Measurements from ENCODE around the gene TUBAL3. TPM values are rescaled to one million over a fixed set of nuclear protein-coding genes. Genes with fewer than 3 reads are reported as not detected.

TUBAL3 gene
- total and polyA plus RNA-seq, 4 donors: 0.75 TPM; not detected in 3

GRCh38 chr10:5364890-5365338 is 39.7 kb downstream of the TUBAL3 start, which contains the start of gene UCN3:
Gene UCN3, plus strand, starts transcription at chr10:5364966. Its CDS starts 8,755 bp downstream, at chr10:5373721.
- H3K27me3 ChIP-seq (ENCODE audit: control insufficient read depth in 4 of 4, insufficient read depth in 4 of 4, low read length in 3 of 4): peaks cover 0 to 4% (median 1%) of the 10 kb centered on the region in 4 donors
- 58% methylated on average over 21 of the region's 21 CpGs for WGBS
- H3K4me3 ChIP-seq (ENCODE audit: low read depth in 1 of 3, low read length in 3 of 3): no peak within 1 kb of the TSS
- no peaks in the 10 kb centered on the region for H3K36me3 ChIP-seq (ENCODE audit: control insufficient read depth in 4 of 4, insufficient read depth in 3 of 4, low read depth in 1 of 4, low read length in 3 of 4)
- TF ChIP-seq FOXA1 (IDR thresholded peaks at IDR 0.05) (no peak), EGR1 (IDR thresholded peaks at IDR 0.05; ENCODE audit: low read depth in 2 of 2) (no peak), HNF4A (conservative IDR thresholded peaks at IDR 0.05) (no peak), RAD21 (IDR thresholded peaks at IDR 0.05) (no peak)
- TF ChIP-seq, protein P1, sequence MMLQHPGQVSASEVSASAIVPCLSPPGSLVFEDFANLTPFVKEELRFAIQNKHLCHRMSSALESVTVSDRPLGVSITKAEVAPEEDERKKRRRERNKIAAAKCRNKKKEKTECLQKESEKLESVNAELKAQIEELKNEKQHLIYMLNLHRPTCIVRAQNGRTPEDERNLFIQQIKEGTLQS (IDR thresholded peaks at IDR 0.05): no peak
- no peak within 1 kb of the TSS for H3K27ac ChIP-seq (ENCODE audit: low read depth in 1 of 2, low read length in 2 of 2)
- no peaks in the 10 kb centered on the region for H3K9me3 ChIP-seq (ENCODE audit: control insufficient read depth in 4 of 4, low read length in 3 of 4)
- no peaks in the 10 kb centered on the region for H3K4me1 ChIP-seq (ENCODE audit: control insufficient read depth in 4 of 4, insufficient read depth in 4 of 4, low read length in 3 of 4)
- no peak for DNase-seq (ENCODE audit: low spot score)
- no peak within 1 kb of the TSS for H3K9ac ChIP-seq (ENCODE audit: low read depth in 1 of 2, low read length in 2 of 2)

DNA sequence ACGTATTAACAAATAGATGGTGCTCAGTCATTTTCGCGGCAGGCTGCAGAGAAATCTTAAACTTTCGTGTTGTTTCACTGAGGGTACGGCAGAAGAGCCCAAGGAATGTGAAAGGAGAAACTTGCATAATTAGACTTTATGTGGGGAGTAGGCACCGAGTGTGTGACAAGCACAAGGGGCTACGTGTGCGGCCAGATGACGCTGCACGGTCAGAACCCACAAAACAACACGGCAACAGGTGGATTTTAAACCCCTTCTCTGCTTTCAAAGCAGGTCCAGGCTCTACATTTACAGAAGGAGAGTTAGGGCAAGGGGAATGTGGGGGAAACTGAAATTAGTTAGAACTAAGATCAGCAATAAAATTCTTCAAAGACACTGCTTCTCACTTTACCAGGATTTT is 40.3 kb downstream of the TUBAL3 start:
- Histone ChIP-seq H3K4me3 (ENCODE audit: low read depth in 1 of 3, low read length in 3 of 3) (no peak overlapping the region), H3K36me3 (ENCODE audit: control insufficient read depth in 4 of 4, insufficient read depth in 3 of 4, low read depth in 1 of 4, low read length in 3 of 4) (no peaks in the 10 kb centered on the region), H3K9ac (ENCODE audit: low read depth in 1 of 2, low read length in 2 of 2) (no peak overlapping the region), H3K27ac (ENCODE audit: low read depth in 1 of 2, low read length in 2 of 2) (no peak overlapping the region), H3K9me3 (ENCODE audit: control insufficient read depth in 4 of 4, low read length in 3 of 4) (no peaks in the 10 kb centered on the region), H3K27me3 (ENCODE audit: control insufficient read depth in 4 of 4, insufficient read depth in 4 of 4, low read length in 3 of 4) (peaks cover 0 to 4% (median 1%) of the 10 kb centered on the region in 4 donors), H3K4me1 (ENCODE audit: control insufficient read depth in 4 of 4, insufficient read depth in 4 of 4, low read length in 3 of 4) (no peaks in the 10 kb centered on the region)
- 91% methylated on average over 11 of the region's 11 CpGs for WGBS
- no peak for TF ChIP-seq YY1 (IDR thresholded peaks at IDR 0.05)
- TF ChIP-seq, protein P2, sequence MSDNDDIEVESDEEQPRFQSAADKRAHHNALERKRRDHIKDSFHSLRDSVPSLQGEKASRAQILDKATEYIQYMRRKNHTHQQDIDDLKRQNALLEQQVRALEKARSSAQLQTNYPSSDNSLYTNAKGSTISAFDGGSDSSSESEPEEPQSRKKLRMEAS (IDR thresholded peaks at IDR 0.05): no peak
- TF ChIP-seq REST (IDR thresholded peaks at IDR 0.05): no peak
- TF ChIP-seq, protein P1 (IDR thresholded peaks at IDR 0.05): no peak
- no peak for TF ChIP-seq ZBTB33 (IDR thresholded peaks at IDR 0.05)
- TF ChIP-seq JUND (IDR thresholded peaks at IDR 0.05): no peak
- TF ChIP-seq, protein P3, sequence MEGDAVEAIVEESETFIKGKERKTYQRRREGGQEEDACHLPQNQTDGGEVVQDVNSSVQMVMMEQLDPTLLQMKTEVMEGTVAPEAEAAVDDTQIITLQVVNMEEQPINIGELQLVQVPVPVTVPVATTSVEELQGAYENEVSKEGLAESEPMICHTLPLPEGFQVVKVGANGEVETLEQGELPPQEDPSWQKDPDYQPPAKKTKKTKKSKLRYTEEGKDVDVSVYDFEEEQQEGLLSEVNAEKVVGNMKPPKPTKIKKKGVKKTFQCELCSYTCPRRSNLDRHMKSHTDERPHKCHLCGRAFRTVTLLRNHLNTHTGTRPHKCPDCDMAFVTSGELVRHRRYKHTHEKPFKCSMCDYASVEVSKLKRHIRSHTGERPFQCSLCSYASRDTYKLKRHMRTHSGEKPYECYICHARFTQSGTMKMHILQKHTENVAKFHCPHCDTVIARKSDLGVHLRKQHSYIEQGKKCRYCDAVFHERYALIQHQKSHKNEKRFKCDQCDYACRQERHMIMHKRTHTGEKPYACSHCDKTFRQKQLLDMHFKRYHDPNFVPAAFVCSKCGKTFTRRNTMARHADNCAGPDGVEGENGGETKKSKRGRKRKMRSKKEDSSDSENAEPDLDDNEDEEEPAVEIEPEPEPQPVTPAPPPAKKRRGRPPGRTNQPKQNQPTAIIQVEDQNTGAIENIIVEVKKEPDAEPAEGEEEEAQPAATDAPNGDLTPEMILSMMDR (IDR thresholded peaks at IDR 0.05; ENCODE audit: low read depth, low read length, missing input control): no peak
- TF ChIP-seq HNF4G (IDR thresholded peaks at IDR 0.05): no peak
- DNase-seq (ENCODE audit: low spot score): no peak
